Cardiac muscle cell (in vitro differentiated cells and primary cell): ENCODE results near the gene MAGEA3. TPM values are rescaled to one million over a fixed set of nuclear protein-coding genes. Genes with fewer than 3 reads are reported as not detected.
A peak's percentile ranks its signal among the peaks of the same experiment; 100 is the strongest.
"Not testable (repeated sequence)": the region's sequence is repeated elsewhere in the genome, so short reads cannot be mapped to it uniquely, and the experiment has no call there.

Experiments used
- DNase-seq, 2 donors: peaks; one replicate each; pipeline versions ENCODE4 v3.0.0 to v3.0.0-alpha.2; 2010 to 2017; ENCODE audit warnings: low read depth in 1 of 2, low spot score in 1 of 2
- H3K27ac ChIP-seq: fragments of 200-600 bp; sonication (generic); 2 replicates; pipeline ENCODE4 v1.5.1; 2016
- H3K27me3 ChIP-seq: fragments of 200-600 bp; sonication (generic); 2 replicates; pipeline ENCODE4 v1.6.0; 2016; ENCODE audit warnings: control low read depth
- H3K36me3 ChIP-seq: fragments of 200-600 bp; sonication (generic); 2 replicates; pipeline ENCODE4 v1.5.1; 2016; ENCODE audit warnings: control low read depth
- H3K4me1 ChIP-seq: fragments of 200-600 bp; sonication (generic); 2 replicates; pipeline ENCODE4 v1.8.1; 2017; ENCODE audit warnings: low read depth, mild to moderate bottlenecking, mixed run types
- H3K4me3 ChIP-seq: fragments of 200-600 bp; sonication (generic); 2 replicates; pipeline ENCODE4 v1.5.1; 2016; ENCODE audit warnings: mild to moderate bottlenecking
- H3K9me3 ChIP-seq: fragments of 200-600 bp; sonication (generic); 2 replicates; pipeline ENCODE4 v1.5.1; 2017; ENCODE audit warnings: low read depth, mild to moderate bottlenecking, control low read depth
- CTCF ChIP-seq: IDR thresholded peaks from 2 replicates; pipeline ENCODE4 v1.5.1; 2012; ENCODE audit warnings: low read depth, mild to moderate bottlenecking, low read length
- polyA plus RNA-seq: library from polyadenylated mRNA; unstranded; fragments of >200 nt; fragmentation: Nextera tagmentation; extraction: Ambion mirVana; gene quantifications from 2 replicates; pipeline ENCODE4 v1.2.1, GENCODE V29; 2016
- total RNA-seq: library from RNA; depleted of rRNA; stranded (reverse); fragments of >200 nt; gene quantifications from 2 replicates; pipeline ENCODE4 v1.2.3, GENCODE V29; 2016

The MAGEA3 gene
- total and polyA plus RNA-seq, 2 experiments from 2014 or later: not detected

DNA sequence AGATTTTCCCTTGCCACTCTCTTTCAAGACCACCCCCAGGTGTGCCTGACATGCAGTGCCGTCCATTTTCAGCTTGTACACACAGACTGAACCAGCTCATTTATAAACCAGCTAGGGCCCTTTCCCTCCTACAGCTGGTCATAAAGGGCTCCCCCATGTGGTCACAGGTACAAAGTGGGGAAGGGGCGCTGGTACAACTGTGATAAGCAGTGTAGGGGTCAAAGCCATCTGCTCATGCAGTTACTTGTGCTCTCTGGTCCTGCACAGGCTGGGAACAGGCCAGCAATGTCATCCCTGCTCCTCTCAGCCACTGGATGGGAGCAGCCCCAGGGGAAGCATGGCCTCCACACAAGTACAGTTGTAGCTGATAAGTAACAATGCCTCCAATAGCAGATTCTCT, 40.3 kb upstream of the MAGEA3 start:
- Histone ChIP-seq H3K4me3 (no peak overlapping the region), H3K27ac (no peak overlapping the region), H3K4me1 (no peaks in the 10 kb centered on the region), H3K36me3 (no peaks in the 10 kb centered on the region), H3K9me3 (no peaks in the 10 kb centered on the region), H3K27me3 (no peaks in the 10 kb centered on the region)
- peak in 1 of 2 donors; percentile 6 for DNase-seq
- TF ChIP-seq CTCF: no peak

DNA sequence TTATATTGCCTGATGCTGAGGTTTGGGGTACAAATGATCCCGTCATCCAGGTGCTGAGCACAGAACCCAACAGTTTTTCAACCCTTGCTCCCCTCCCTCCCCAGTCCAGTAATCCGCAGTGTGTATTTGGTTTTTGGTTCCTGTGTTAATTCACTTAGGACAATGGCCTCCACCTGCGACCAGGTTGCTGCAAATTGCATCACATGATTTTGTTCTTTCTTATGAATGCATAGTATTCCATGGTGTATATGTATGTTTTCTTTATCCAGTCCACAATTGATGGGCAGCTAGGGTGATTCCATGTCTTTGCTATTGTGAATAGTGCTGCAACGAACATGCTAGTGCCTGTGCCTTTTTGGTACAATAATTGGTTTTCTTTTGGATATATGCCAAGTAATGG, 35.5 kb upstream of the MAGEA3 start:
- Histone ChIP-seq H3K27me3 (no peaks in the 10 kb centered on the region), H3K4me1 (no peaks in the 10 kb centered on the region), H3K9me3 (no peaks in the 10 kb centered on the region), H3K27ac (no peak overlapping the region), H3K36me3 (no peaks in the 10 kb centered on the region), H3K4me3 (no peak overlapping the region)
- DNase-seq: no peak
- no peak for TF ChIP-seq CTCF

- DNase-seq: no peak
- Histone ChIP-seq H3K9me3 (no peaks in the 10 kb centered on the region), H3K4me3 (no peak overlapping the region), H3K27ac (no peak overlapping the region), H3K4me1 (no peaks in the 10 kb centered on the region), H3K27me3 (no peaks in the 10 kb centered on the region), H3K36me3 (no peaks in the 10 kb centered on the region)
- no peak for TF ChIP-seq CTCF
Measured at GRCh38 chrX:152674135-152674534, 24.5 kb upstream of the MAGEA3 start.

- not testable (repeated sequence) for H3K27ac ChIP-seq, DNase-seq, H3K4me3 ChIP-seq, H3K36me3 ChIP-seq, H3K27me3 ChIP-seq, H3K4me1 ChIP-seq, H3K9me3 ChIP-seq
Measured at GRCh38 chrX:152674652-152675051, 23.9 kb upstream of the MAGEA3 start.

- not testable (repeated sequence) for H3K4me1 ChIP-seq, H3K27me3 ChIP-seq, H3K36me3 ChIP-seq, H3K9me3 ChIP-seq, DNase-seq, H3K4me3 ChIP-seq, H3K27ac ChIP-seq
Measured at GRCh38 chrX:152681012-152681411, 17.6 kb upstream of the MAGEA3 start.

DNA sequence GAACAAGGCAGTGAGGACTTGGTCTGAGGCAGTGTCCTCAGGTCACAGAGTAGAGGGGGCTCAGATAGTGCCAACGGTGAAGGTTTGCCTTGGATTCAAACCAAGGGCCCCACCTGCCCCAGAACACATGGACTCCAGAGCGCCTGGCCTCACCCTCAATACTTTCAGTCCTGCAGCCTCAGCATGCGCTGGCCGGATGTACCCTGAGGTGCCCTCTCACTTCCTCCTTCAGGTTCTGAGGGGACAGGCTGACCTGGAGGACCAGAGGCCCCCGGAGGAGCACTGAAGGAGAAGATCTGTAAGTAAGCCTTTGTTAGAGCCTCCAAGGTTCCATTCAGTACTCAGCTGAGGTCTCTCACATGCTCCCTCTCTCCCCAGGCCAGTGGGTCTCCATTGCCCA, 1.8 kb downstream of the MAGEA3 start:
- not testable (repeated sequence) for DNase-seq, H3K4me3 ChIP-seq, H3K27me3 ChIP-seq, H3K27ac ChIP-seq, H3K36me3 ChIP-seq, H3K9me3 ChIP-seq, H3K4me1 ChIP-seq

DNA sequence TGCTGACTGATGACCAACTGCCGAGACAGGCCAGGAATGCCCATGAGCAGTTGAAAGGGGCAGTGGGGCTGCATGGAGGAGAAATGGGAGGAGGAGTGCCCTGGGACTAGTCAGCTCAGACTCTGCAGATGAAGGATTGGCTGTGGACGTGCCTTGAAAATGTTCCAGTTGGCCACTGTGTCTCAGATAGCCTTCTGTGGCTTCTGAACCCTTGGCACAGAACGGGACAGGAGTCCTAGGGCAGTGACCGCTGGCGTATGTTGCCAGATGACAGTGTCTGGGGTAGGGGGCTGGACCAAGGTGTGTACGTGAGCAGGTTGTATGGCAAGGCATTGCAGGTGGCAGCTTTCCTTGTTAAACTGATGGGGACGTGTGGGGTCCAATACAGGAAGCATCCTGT, 7.9 kb downstream of the MAGEA3 start:
- H3K27me3 ChIP-seq, DNase-seq, H3K36me3 ChIP-seq, H3K27ac ChIP-seq, H3K4me1 ChIP-seq, H3K9me3 ChIP-seq, H3K4me3 ChIP-seq: not testable (repeated sequence)

DNA sequence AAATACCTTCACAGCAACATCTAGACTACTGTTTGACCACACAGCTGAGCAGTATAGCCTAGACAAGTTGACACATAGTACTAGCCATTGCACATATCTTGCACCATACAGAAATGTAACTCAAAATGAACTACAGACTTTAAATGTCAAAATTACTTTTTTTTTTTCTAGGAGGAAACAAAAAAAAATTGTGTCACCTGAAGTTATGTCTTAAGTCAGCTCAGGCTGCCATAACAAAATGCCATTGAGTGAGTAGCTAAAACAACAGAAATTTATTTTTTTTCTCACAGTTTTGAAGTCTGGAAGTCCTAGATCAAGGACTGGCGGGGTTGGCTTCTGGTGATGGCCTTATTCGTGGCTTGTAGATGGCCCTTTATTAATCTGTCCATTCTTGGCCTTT, 10.6 kb downstream of the MAGEA3 start, which contains the start of gene CSAG2:
CSAG2 (minus strand) TSS at position 101 of the 400 bp plus-strand sequence. CDS start 161 bp downstream, outside the sequence.
- H3K9me3 ChIP-seq, H3K4me1 ChIP-seq, H3K27ac ChIP-seq, H3K27me3 ChIP-seq, DNase-seq, H3K4me3 ChIP-seq, H3K36me3 ChIP-seq: not testable (repeated sequence)

- not testable (repeated sequence) for H3K4me1 ChIP-seq, H3K27ac ChIP-seq, H3K36me3 ChIP-seq, H3K9me3 ChIP-seq, DNase-seq, H3K27me3 ChIP-seq, H3K4me3 ChIP-seq
Measured at GRCh38 chrX:152713195-152713594, 14.6 kb downstream of the MAGEA3 start.

DNA sequence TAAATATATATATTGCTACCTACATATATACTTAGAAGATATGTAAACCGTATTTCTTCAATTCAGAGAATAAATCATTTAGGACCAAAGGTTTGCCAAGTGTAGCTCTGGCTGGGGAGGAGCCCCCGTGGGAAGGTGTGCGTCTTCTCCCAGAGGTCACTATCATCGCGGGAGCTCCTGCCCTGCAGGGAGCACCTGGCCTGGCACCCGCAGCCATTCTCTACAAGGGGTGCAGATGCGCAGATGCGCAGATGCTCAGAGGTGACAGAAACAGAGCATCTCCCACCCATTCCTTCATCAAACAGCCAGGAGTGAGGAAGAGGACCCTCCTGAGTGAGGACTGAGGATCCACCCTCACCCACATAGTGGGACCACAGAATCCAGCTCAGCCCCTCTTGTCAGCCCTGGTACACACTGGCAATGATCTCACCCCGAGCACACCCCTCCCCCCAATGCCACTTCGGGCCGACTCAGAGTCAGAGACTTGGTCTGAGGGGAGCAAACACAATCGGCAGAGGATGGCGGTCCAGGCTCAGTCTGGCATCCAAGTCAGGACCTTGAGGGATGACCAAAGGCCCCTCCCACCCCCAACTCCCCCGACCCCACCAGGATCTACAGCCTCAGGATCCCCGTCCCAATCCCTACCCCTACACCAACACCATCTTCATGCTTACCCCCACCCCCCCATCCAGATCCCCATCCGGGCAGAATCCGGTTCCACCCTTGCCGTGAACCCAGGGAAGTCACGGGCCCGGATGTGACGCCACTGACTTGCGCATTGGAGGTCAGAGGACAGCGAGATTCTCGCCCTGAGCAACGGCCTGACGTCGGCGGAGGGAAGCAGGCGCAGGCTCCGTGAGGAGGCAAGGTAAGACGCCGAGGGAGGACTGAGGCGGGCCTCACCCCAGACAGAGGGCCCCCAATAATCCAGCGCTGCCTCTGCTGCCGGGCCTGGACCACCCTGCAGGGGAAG, 15.5 kb downstream of the MAGEA3 start, which contains the start of gene MAGEA2B:
MAGEA2B (plus strand) TSS at position 814 of the 973 bp plus-strand sequence. CDS start 2,479 bp downstream, outside the sequence.
- DNase-seq, H3K9me3 ChIP-seq, H3K27ac ChIP-seq, H3K4me1 ChIP-seq, H3K36me3 ChIP-seq, H3K27me3 ChIP-seq, H3K4me3 ChIP-seq: not testable (repeated sequence)
